GM18519 (cell line): Measurements from ENCODE around the gene TAF9.
A peak's percentile ranks its signal among the peaks of the same experiment; 100 is the strongest.
"Not testable (repeated sequence)": the region's sequence is repeated elsewhere in the genome, so short reads cannot be mapped to it uniquely, and the experiment has no call there.

Experiments used
- ATAC-seq: cut with Tn5 transposase; IDR thresholded peaks from one replicate; pipeline ENCODE4 v1.9.1; 2021; ENCODE audit warnings: mild to moderate bottlenecking, moderate library complexity; ENCODE audit not compliant: unreplicated experiment, low FRiP score

Gene TAF9

GRCh38 chr5:69341520-69342161, 27.7 kb downstream of the TAF9 start:
- no peak for ATAC-seq

DNA sequence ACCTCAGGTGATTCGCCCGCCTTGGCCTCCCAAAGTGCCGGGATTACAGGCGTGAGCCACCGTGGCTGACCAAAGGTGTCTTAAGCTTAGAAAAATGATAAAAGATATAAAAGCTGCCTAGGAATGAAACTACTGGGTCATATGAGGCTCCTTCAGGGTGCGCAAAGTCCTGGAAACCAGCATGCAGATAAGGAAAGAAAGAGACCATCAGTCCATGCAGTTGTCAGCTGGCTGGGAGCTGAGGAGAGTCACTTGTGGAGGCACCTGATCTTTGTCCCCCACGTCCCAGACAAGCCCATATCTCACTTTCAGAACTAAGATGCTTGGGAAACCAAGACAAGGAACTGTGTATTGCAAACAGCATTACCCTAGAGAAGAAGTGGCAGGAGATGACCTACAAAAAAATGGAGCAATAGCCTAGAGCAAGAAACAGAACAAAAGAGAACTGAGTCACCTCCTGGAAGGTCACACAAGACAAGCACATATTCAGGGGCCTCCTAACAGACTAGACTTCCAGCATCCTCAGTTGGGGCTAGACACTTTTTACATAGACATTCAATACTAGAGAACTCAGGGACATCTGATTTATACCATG, 33.9 kb downstream of the TAF9 start:
- no peak for ATAC-seq

- peak; percentile 43 for ATAC-seq
These were observed 34.5 kb downstream of the TAF9 start for GRCh38 chr5:69334793-69335268.

GRCh38 chr5:69333668-69334315, 35.5 kb downstream of the TAF9 start:
- ATAC-seq, result not testable (repeated sequence)

DNA sequence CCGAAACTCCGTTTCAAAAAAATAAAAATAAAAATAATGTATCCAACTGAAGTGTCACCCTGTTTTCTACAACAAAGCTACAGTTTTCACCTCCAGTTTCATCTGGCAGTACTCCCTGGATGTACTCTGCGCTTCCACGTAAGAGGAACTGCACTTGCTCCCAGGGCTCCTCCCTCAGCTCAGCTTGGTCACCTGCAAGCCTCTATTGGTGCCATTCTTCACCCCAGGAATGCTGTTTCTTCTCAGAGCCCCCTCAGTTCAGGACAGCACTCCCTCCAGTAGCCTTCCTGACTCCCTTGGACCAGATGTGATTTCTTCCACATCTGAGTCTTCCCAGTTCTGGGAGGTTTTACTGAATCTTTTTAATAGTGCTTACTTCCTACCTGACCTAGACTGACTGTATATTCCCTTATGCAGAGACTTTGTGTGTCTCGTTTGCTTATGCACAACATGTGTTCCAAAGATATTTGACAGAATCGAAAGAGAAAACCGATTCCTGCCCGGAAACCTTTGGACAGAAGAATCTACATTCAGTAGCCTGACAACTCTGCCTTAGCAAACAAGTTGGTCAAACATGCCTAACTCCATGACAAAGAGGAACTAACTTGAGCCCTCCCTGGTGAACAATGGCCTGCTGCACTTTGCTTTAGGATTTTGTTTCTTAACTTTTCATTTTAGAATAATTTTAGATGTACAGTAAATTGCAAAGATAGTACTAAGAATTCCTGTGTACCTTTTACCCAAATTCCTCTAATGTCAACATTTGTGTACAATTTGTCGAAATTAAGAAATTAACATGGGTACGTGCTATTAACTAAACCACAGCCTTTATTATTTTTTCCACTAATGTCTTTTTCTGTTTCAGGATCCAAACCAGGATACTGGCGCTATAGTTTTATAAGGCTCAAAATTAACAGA, 37.5 kb downstream of the TAF9 start:
- ATAC-seq, result no peak

GRCh38 chr5:69329905-69330489, 39.3 kb downstream of the TAF9 start:
- ATAC-seq, result no peak

- no peak for ATAC-seq
These were observed 43.0 kb downstream of the TAF9 start for GRCh38 chr5:69326365-69326764.

DNA sequence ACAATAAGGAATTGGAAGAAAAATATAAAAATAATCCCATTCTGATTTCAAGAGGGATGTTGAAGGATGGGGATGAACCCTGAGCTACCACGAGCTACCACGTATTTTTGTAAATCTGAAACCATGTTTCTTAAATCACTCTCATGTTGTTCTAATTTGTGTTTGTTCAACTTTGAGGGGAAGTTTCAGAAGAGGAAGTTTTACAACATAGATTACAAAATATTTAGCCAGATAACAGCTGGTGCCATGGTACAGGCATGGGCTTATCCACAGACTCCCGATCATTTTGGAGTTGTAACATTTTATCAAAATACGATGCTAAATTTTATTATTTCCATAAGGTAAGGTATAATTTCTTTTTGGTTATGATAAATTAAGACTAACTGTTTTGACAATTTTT, 51.9 kb downstream of the TAF9 start:
- no peak for ATAC-seq

DNA sequence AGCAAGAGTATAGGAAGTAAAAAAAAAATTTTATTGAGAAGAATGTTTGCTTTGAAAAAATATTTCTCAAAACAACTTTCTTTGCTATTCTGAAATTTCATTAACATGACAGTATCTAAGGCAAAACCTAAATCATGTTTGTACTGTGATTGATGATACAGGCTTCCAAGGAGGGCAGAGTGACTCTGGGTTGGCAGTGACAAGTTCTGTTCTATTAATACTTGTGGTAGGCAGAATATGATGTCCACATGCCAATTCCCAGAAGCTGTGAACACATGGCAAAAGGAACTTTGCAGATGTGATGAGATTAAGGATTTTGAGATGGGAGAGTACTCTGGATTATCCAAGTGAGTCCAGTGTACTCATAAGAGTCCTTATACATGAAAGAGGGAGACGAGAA, 53.3 kb downstream of the TAF9 start:
- no peak for ATAC-seq
